NT2/D1 (cell line): ENCODE measurements around the gene FAM163A.
"Not testable (repeated sequence)": the region's sequence is repeated elsewhere in the genome, so short reads cannot be mapped to it uniquely, and the experiment has no call there.

Experiments
- DNase-seq: peaks from one replicate; pipeline ENCODE4 v3.0.0-alpha.2; 2011; ENCODE audit warnings: low read depth, low spot score
- H3K27me3 ChIP-seq: 2 replicates; pipeline ENCODE4 v1.6.0; 2011; ENCODE audit warnings: mild to moderate bottlenecking; ENCODE audit not compliant: insufficient read length, insufficient read depth
- H3K36me3 ChIP-seq: 2 replicates; pipeline ENCODE4 v1.6.1; 2011; ENCODE audit warnings: mild to moderate bottlenecking, low read length, mixed read lengths; ENCODE audit not compliant: insufficient read depth, insufficient read length
- H3K4me1 ChIP-seq: 2 replicates; pipeline ENCODE4 v1.5.1; 2011; ENCODE audit not compliant: insufficient read depth, insufficient read length
- H3K4me3 ChIP-seq: 2 replicates; pipeline ENCODE4 v1.5.1; 2011; ENCODE audit warnings: low read depth; ENCODE audit not compliant: insufficient read length
- H3K9ac ChIP-seq: 2 replicates; pipeline ENCODE4 v1.6.0; 2011; ENCODE audit warnings: low read depth; ENCODE audit not compliant: insufficient read length
- H3K9me3 ChIP-seq: 2 replicates; pipeline ENCODE4 v1.5.1; 2011; ENCODE audit warnings: mild to moderate bottlenecking, low read length; ENCODE audit not compliant: insufficient read depth
- SUZ12 ChIP-seq: IDR thresholded peaks from 2 replicates; pipeline ENCODE4 v1.6.1; 2011; ENCODE audit not compliant: insufficient read length, insufficient read depth; ENCODE audit errors: extremely low read depth
- YY1 ChIP-seq: IDR thresholded peaks from 2 replicates; pipeline ENCODE4 v1.6.1; 2011; ENCODE audit not compliant: insufficient read length, insufficient read depth
- ZNF274 ChIP-seq: IDR thresholded peaks from 2 replicates; pipeline ENCODE4 v1.6.1; 2011; ENCODE audit warnings: mild to moderate bottlenecking, low read depth, low read length

Gene FAM163A

GRCh38 chr1:179840107-179840506, 97.0 kb downstream of the FAM163A start:
- H3K27me3 ChIP-seq: no peaks in the 10 kb centered on the region
- no peak overlapping the region for H3K9ac ChIP-seq
- H3K4me1 ChIP-seq: no peaks in the 10 kb centered on the region
- no peak overlapping the region for H3K4me3 ChIP-seq
- no peak for TF ChIP-seq SUZ12
- TF ChIP-seq ZNF274: no peak
- no peak for TF ChIP-seq YY1
- no peak for DNase-seq
- H3K9me3 ChIP-seq: peaks cover 13% of the 10 kb centered on the region; the same call in 1 of the 2 replicates
- H3K36me3 ChIP-seq: peaks cover 24% of the 10 kb centered on the region

- no peak for TF ChIP-seq SUZ12
- TF ChIP-seq YY1: no peak
- TF ChIP-seq ZNF274: no peak
- Histone ChIP-seq H3K36me3 (peaks cover 90% of the 10 kb centered on the region), H3K4me3 (no peak overlapping the region)
These were observed 105.1 kb downstream of the FAM163A start for GRCh38 chr1:179848233-179848632.

GRCh38 chr1:179853102-179853501, 110.0 kb downstream of the FAM163A start:
- DNase-seq: no peak
- Histone ChIP-seq H3K36me3 (peaks cover 74% of the 10 kb centered on the region), H3K9ac (no peak overlapping the region), H3K4me1 (no peaks in the 10 kb centered on the region), H3K4me3 (no peak overlapping the region), H3K27me3 (no peaks in the 10 kb centered on the region), H3K9me3 (no peaks in the 10 kb centered on the region)
- TF ChIP-seq SUZ12: no peak
- no peak for TF ChIP-seq ZNF274
- TF ChIP-seq YY1: no peak

More at GRCh38 chr1:179848233-179848632, 105.1 kb downstream of the FAM163A start:
- DNase-seq: no peak
- Histone ChIP-seq H3K4me1 (no peaks in the 10 kb centered on the region), H3K27me3 (no peaks in the 10 kb centered on the region), H3K9me3 (no peaks in the 10 kb centered on the region), H3K9ac (no peak overlapping the region)

- H3K9ac ChIP-seq, H3K9me3 ChIP-seq, H3K27me3 ChIP-seq, DNase-seq, H3K4me3 ChIP-seq, H3K4me1 ChIP-seq: not testable (repeated sequence)
- peaks cover 66% of the 10 kb centered on the region for H3K36me3 ChIP-seq
These were observed 112.7 kb downstream of the FAM163A start for GRCh38 chr1:179855831-179856230.

- H3K36me3 ChIP-seq: peaks cover 66% of the 10 kb centered on the region
- H3K9ac ChIP-seq: no peak overlapping the region
- H3K4me1 ChIP-seq: no peaks in the 10 kb centered on the region
- no peak for DNase-seq
- TF ChIP-seq YY1 (no peak), SUZ12 (no peak), ZNF274 (no peak)
- no peaks in the 10 kb centered on the region for H3K27me3 ChIP-seq
- H3K9me3 ChIP-seq: no peaks in the 10 kb centered on the region
- no peak overlapping the region for H3K4me3 ChIP-seq
These were observed 113.2 kb downstream of the FAM163A start for GRCh38 chr1:179856296-179856695.

DNA sequence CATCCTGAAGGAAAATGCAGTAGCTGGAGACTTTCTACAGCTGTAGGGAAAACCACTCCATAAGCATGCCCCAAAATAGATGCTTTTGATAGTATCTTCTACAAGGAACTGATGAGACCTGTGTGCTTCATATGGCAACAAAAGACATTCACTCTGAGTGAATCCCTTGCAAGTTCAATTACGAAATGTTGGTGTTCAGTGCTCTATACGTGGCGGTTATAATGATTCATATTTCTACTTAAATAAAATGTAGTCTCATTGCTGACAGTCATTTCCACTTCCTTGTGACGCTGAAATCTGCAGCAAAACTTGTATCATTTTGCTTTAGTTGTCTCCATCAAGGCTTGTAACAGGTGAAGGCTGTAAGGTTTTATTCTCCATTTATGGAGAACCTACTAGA, 113.9 kb downstream of the FAM163A start:
- TF ChIP-seq SUZ12 (no peak), YY1 (no peak), ZNF274 (no peak)

DNA sequence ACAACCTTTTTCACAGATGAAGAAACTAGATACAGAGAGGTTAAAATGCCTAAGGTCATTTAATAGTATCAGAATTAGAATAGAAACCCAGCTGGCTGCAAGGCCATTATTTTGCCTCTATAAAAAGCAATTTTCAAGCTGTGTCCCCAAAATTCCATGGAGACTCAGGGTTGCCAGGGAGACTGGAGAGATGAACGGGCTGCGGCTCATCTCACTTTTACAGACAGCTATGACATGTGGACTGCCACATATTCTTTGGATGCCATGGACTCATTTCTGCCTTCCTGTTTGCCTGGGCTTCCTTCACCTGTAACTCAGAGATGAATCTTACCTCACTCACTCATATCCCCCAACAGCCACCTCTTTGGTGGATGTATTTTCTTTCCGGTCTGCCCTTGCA, 117.6 kb downstream of the FAM163A start:
- Histone ChIP-seq H3K9ac (no peak overlapping the region), H3K4me3 (no peak overlapping the region), H3K9me3 (no peaks in the 10 kb centered on the region), H3K4me1 (no peaks in the 10 kb centered on the region), H3K36me3 (peaks cover 82% of the 10 kb centered on the region), H3K27me3 (no peaks in the 10 kb centered on the region)
- no peak for DNase-seq
- TF ChIP-seq YY1 (no peak), ZNF274 (no peak), SUZ12 (no peak)

More for the DNA sequence above, 113.9 kb downstream of the FAM163A start:
- Histone ChIP-seq H3K9me3 (no peaks in the 10 kb centered on the region), H3K9ac (no peak overlapping the region), H3K4me3 (no peak overlapping the region), H3K36me3 (peaks cover 66% of the 10 kb centered on the region), H3K4me1 (no peaks in the 10 kb centered on the region), H3K27me3 (no peaks in the 10 kb centered on the region)
- no peak for DNase-seq

DNA sequence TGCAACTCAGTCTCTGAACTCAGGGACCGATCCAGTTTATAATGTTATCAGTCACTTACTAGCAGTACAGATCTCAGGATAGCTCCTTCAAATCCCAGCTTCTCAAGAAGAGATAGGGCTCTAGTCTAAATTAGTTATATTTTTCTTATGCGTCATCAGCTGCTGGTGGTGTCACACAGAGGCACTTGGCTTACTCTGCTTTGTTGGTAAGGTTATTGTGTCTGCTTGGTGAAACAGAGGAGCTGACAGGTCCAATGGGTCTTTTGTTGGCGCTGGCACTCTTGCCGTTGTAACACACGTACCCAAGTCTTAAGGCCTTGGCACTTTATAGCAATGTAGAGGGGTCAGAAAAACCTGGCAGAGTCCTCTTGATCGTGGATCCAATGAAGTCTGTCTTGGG, 122.3 kb downstream of the FAM163A start:
- no peak for TF ChIP-seq ZNF274
- no peak for TF ChIP-seq SUZ12
- TF ChIP-seq YY1: no peak
- no peak overlapping the region for H3K9ac ChIP-seq
- H3K36me3 ChIP-seq: peaks cover 88% of the 10 kb centered on the region
- DNase-seq: no peak
- H3K4me1 ChIP-seq: no peaks in the 10 kb centered on the region
- H3K27me3 ChIP-seq: no peaks in the 10 kb centered on the region
- no peaks in the 10 kb centered on the region for H3K9me3 ChIP-seq
- H3K4me3 ChIP-seq: no peak overlapping the region
